Measurements from ENCODE around the gene ERBB4.

The ERBB4 gene

DNA sequence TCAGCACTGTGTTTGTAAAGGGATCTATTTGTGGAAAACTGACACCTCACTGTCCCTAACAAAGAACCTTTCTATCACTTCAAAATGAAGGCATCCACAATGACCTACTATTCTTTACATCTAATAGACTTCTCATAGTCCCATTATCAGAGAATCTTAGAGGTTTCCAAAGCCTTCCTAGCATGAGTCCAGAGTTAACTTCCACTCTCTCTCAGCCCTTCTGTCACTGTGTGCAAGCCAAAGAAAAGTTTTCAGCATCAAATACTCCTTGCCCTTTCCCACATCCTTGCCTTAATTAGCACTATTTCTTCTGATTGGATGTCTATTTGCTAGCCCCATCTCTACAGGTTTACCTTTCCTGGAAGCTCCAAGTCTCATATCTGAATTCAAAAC, 178.5 kb downstream of the ERBB4 start:
- no peak for DNase-seq (ENCODE audit: low spot score)

DNA sequence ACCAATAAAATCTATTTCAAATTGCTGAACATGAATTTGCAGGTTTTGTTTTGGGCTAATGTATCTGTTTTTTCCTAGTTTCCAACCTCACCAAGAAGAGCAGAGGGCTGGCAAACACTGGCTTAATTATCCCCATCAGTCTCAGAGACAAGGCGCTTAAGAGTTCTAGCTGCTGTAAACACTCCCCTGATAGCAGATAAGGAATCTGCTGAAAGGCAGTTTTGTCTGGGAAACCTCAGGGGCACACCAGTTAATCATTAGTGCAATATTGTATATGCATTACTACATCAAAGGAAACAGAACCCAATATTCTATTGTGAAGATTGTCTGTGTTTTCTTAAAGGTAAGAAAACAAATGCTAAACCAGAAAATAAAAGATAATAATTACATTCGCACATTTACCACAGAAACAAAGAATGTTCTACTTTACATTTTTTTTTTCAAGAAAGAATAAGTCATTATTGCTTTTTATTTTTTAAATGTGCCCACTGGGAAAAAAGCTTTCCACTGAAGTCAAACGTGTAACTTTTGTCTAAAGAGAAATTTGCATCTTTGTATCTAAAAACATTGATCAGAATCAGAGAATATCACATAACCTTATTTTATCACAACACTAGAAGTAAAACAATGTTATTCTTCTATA, 179.1 kb downstream of the ERBB4 start:
- DNase-seq (ENCODE audit: low spot score): no peak

GRCh38 chr2:212357606-212358005, 181.0 kb downstream of the ERBB4 start:
- no peak for DNase-seq (ENCODE audit: low spot score)

DNA sequence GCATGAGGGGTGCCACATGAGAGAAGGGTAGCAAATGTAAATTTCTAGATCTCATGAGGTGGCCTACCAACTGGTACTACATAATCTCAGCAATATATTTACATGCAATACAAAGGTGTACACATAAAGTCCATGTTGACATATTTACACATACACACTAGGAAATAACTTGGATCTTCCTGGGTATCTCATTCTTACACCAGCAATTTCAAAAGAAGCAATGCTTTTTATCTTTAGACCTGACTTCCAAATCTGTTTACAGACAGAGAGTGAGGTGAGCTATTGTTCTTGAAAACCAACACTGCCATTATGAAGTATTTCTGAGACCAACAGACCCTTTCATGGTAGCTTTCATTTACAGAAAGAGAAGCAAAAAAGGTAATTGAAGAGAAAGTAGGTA, 184.2 kb downstream of the ERBB4 start:
- DNase-seq (ENCODE audit: low spot score): no peak

GRCh38 chr2:212348501-212348900, 190.1 kb downstream of the ERBB4 start:
- no peak for DNase-seq (ENCODE audit: low spot score)

DNA sequence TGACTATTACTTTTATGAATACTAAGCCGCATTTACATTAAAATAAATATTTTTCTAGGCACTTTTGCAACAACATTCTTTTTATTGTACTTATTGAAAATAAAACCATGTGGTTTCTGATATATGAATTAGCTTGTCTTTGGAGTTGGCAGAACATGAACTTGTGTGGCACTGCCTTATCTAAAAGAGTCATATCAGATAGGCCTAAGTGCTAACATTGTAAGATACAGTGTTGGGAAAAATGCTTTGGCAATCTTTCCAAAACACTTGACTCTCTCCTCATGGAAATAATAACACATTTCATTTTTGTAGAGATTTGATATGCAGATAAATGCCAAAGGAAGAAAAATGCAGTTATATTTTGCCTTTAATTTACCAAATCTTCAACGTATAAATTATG, 191.7 kb downstream of the ERBB4 start:
- no peak for DNase-seq (ENCODE audit: low spot score)

DNA sequence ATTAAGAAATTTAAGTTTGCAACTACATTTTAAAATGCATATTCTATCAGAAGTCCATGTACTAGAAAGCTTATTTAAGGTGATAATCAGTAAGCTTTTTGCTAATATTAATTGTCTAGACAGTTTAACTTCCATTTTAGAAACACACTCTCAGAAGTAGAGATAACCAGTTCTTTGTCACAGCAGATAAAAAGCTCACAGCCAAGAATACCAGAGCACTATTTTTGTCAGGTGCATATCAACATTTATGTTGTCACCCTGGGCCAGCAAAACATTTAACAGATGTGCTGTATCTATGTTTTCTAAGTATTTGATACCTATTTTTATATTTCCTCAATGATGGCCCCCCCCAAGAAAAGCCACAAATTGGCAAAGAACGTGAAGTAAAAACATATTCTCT, 192.6 kb downstream of the ERBB4 start:
- no peak for DNase-seq (ENCODE audit: low spot score)

GRCh38 chr2:212344131-212344530, 194.5 kb downstream of the ERBB4 start:
- DNase-seq (ENCODE audit: low spot score): no peak

DNA sequence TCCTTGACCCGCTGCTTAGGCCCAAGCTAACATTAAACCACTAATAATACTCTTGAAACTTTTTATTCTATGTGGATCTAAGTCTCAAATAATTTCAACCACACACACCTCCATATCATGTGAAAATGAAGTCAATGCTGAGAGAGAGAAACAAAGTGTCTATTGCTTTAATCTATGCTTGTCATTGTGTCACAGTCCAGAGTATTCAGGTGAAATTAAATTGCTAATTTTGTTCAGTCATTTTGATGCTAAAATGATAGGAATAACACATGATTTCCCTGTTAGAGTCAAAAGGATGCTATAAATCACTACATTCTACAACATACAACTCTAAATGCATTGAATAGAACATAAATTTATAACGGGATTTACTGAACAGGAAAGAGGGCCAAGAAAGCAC, 195.4 kb downstream of the ERBB4 start:
- no peak for DNase-seq (ENCODE audit: low spot score)

- no peak for DNase-seq (ENCODE audit: low spot score)
These were observed 200.9 kb downstream of the ERBB4 start for GRCh38 chr2:212337486-212338343.

- DNase-seq (ENCODE audit: low spot score): no peak
These were observed 201.6 kb downstream of the ERBB4 start for GRCh38 chr2:212337036-212337435.

GRCh38 chr2:212330263-212330662, 208.3 kb downstream of the ERBB4 start:
- no peak for DNase-seq (ENCODE audit: low spot score)

DNA sequence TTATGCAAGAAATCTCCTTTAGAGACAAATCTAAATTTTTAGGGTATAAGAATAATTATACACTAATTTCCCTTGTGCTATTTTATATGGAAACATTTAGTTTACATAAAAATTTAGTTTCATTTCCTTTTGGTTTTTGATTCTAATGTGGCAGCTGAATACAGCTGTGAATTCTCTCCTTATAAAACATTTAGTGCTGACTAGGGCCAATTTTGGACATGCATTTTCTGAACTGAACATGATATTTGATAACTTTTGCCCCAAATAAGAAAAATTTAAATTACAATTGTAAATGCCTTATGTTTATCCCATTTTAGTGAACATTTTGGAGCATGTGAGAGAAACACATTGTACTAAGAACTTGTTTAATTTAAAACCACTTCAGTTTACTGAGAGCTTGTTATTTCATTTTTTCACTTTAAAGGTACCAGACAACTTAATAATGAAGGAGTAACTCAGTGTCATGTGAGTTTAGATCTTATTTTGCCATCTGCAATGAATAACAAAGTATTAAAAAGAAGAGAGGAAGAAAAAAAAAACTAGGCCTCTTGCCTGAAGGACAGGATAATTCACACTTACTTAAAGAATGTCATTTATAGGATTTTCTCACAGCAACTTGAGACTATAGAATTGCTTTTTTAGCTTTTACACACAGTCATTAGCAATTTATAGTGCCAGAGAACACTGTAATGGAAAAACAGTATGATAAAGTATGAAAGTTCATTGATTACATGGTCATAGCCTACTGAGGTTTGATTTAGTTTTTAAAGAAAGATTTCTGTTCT, 209.7 kb downstream of the ERBB4 start:
- DNase-seq (ENCODE audit: low spot score): no peak

GRCh38 chr2:212328136-212328535, 210.5 kb downstream of the ERBB4 start:
- no peak for DNase-seq (ENCODE audit: low spot score)

DNA sequence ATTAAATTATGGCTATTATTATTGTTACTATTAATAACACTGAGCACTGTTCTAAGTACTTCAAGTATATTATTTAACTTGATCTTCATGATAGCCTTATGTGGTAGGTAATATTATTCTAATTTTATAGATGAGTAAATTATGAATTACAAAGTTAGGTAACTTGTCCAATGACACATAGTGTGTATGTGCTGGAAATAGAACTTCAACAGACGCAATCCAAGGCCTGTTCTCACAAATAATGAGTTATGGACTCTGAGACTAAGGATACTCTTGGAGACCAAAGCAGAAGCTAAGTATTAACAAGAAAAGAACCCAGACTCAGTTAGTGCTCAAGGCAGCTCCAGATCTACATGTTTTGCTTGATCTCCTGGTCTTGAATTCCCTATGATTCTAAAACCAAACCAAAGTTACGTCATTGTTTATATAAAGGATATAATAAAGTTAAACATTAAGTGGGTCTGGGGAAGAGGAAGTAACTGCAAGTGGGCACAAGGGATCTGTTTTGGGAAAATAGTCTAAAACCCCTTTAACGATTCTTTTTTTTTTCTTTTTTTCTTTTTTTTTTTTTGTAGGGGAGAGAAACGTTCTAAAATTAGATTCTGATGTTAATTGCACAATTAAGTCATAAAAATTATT, 211.3 kb downstream of the ERBB4 start:
- no peak for DNase-seq (ENCODE audit: low spot score)

DNA sequence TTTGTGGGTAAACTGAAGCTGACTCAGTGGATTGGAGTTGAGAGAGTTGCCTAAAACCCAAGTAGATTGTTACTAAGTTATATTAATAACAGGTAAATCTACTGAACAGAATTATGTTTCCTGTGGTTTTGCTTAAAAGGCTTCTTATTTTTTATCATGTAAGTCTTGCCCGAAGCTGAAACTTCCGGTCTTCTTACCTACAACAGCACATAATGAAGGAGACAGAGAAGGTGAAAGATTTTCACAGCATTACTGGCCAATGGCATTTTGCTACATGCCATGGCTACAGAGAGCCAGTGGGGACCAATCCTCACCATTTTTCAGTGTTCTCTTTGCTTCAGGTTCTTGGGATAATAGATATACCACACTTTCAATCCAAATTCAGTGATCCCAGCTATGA, 220.0 kb downstream of the ERBB4 start:
- DNase-seq (ENCODE audit: low spot score): no peak

GRCh38 chr2:212314680-212315079, 223.9 kb downstream of the ERBB4 start:
- DNase-seq (ENCODE audit: low spot score): no peak

GRCh38 chr2:212311807-212312404, 226.7 kb downstream of the ERBB4 start:
- no peak for DNase-seq (ENCODE audit: low spot score)

GRCh38 chr2:212299943-212300342, 238.7 kb downstream of the ERBB4 start:
- no peak for DNase-seq (ENCODE audit: low spot score)

DNA sequence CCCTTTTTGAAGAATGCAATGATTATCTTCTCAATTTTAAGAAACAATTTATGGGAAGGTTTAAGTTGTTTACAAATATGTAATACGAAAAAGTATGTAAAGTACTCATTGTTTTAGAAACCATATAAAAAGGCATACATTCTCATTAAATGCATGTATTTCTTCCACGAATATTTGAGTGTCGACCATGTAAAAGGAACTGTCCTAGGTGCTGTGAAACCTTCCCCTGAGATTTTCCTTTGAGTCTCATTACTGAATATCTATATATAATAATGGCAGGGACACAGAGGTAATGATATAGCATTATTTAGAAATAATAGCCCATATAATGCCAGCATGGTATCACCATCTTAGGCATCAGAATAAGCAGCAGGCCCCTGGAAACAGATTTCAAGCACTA, 239.3 kb downstream of the ERBB4 start:
- DNase-seq (ENCODE audit: low spot score): no peak

- no peak for DNase-seq (ENCODE audit: low spot score)
These were observed 243.0 kb downstream of the ERBB4 start for GRCh38 chr2:212295571-212295970.

GRCh38 chr2:212294816-212295215, 243.8 kb downstream of the ERBB4 start:
- DNase-seq (ENCODE audit: low spot score): no peak

All from hematopoietic multipotent progenitor cell treated with erythropoietin and hydrocortisone succinate and interleukin-3 and kit ligand, for 17 days (in vitro differentiated cells).